Activated CD4-positive, alpha-beta T cell treated with anti-CD3 and anti-CD28 coated beads, Interleukin-2, amount 50 U/mL, for 4 hours (primary cell): ENCODE measurements around the gene PEG3.
"Not testable (repeated sequence)": the region's sequence is repeated elsewhere in the genome, so short reads cannot be mapped to it uniquely, and the experiment has no call there.

Source experiments
- DNase-seq, 2 experiments: peaks; one replicate each; pipeline ENCODE4 v3.0.0-alpha.2; 2020

The PEG3 gene

GRCh38 chr19:56840451-56841192 is at the start of gene PEG3, which contains the start of gene ZIM2:
PEG3 (minus strand) TSS chr19:56840726; CDS start chr19:56824655, 16,071 bp downstream.
ZIM2 (minus strand) TSS chr19:56840726; CDS start chr19:56824277, 16,449 bp downstream.
- no peak for DNase-seq

DNA sequence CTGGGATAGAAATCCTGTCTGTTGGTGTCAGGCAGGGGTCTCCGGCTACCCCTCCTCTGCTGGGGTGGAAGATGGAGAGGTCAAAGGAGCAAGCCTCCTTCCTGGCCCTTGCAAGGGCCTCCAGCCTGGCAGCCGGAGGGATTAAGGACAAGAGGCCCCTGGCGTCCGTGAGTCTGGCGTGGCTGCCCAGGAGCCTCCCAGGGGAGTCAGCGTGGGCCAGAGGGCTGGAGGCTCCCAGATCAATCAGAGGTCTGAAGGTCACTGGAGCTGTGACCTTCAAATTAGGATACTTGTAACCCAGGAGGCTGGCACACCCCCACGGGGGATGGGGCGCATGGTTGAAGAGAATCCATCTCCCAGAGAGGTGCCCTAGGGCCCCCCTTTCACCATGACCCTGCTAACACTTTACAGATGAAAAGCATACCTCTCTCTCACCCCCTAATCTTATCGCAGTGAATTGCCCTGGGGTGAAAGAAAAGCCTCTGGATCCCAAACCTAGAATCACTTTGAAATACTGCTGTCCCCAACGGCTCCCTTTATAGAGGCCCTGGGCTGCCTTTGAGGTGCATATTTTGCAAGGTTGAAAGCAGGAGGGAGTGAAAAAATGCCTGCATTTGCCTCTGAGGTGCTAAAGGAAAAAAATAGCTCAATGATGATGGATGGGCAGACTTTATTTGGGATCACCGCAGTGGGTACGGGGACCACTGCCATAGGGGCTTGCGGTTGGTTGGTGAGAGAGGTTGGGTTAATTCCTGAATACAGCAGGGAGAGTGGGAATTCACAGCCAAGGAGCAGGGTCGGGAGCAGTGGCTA is 44.9 kb upstream of the PEG3 start:
- no peak for DNase-seq

GRCh38 chr19:56884441-56884840 is 43.9 kb upstream of the PEG3 start:
- DNase-seq: no peak

DNA sequence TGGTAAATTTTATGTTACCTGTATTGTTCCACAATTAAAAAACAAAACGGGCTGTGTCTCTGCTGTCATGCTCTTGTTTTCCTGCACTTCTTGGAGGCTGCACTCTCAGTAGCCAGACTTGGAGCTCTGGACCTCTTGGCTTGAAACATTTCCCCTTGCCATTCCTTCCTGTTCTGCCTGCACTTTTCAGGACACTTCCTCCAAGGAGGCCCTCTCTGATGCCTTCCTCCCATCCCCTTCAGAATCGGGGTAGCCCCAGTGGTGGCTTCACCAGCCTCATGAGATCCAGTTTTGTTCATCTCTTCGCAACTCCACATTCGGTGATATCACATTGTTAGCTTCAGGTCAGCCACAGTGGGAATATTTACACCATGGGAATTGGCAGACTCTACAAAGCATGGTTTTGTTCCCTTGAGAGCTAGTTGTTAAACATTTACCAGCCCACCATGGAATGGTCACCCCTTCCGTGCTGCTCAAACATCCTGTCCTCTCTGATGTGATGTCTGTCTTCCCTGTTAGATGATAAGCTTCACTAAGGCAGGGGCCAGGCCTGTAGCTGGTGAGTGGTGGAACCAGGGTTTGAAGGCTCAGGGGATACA is 40.2 kb upstream of the PEG3 start:
- DNase-seq: no peak

DNA sequence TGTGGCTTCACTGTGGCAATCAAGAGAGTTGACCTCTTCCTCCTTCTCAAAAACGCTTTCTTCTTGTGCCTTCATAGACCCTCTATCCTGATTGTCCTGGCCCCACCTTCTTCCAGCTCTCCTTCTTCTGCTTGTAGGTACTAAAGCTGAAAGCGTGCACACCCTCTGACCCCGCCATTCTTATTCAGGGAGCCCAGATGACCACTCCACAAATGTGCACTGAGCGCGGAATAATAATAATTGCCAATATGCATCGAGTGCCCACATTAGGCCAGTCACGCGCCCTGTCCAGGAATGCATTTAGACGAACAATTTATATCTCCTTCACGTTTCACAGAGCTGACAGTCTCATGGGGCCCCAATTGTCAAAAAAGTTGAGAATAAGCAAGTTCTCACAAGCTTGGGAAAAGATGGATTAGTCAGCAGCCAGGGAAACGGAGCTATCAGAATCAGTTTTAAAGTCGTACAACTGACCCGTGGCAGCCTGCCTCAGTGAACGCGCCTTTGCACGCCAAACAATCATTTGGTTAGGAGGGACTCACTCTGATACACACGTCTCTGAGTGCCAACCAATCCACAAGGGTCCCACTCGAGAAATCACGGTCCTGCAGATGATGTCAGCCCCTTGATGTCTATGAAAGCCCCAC is 36.7 kb upstream of the PEG3 start:
- DNase-seq: no peak

DNA sequence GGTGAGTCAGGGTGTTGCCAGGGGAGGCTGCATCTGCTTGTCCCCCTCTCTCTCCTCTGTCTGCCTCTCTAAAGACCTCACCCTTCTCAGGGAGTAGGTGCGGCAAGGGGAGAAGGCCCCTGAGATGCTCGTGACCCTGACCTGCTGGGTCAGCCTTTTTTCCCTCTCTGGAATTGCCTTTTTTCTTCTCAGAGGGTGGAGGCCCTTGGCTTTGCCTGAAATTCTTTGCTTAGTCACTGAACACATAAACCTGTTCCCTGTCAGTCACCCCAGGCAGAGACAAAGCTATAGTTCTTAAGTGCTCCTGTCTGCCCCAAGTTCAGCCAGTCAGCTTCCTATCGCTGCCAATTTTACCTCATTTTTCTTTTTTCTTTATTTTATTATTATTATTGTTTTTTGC is 35.2 kb upstream of the PEG3 start:
- DNase-seq: no peak

- DNase-seq: no peak
These were observed 34.0 kb upstream of the PEG3 start for GRCh38 chr19:56874530-56874929.

GRCh38 chr19:56873493-56873892 is 33.0 kb upstream of the PEG3 start:
- no peak for DNase-seq

- no peak for DNase-seq
These were observed 29.4 kb upstream of the PEG3 start for GRCh38 chr19:56869886-56870285.

GRCh38 chr19:56868446-56868845 is 27.9 kb upstream of the PEG3 start:
- no peak for DNase-seq

- DNase-seq: no peak
These were observed 26.0 kb upstream of the PEG3 start for GRCh38 chr19:56866538-56866937.

DNA sequence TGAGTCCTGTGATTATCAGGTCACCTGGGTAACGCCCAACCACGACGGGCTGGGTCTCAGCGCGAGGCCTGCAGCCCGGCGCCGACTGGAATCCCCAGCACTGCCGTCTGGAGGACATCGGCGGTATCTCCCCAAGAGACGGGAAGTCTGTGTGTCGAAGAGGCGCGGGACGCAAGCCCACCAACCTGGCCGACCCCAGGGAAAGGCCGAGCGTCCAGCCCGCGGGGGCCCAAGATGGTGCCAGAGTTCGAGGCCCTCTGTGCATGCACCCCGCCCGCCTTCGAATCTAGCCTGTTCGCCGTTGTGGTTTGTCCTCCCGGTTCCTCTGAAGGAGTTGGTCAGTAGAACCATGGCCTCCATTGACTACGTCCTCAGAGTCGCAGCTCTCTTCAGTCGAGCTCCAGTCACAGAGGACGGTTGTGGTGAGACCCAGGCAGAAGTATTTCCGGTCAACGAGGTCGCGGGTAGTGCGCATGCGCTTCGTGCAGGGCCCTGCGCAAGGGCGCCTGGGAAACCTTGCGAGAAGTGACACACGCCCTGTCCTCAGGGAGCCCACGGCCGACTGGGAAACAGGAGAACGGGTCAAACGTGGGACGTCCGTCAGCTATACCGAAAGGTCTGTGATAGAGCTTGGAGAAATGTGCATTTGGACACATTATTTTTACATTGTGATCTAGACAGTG is 24.1 kb upstream of the PEG3 start:
- no peak for DNase-seq

- no peak for DNase-seq
These were observed 22.2 kb upstream of the PEG3 start for GRCh38 chr19:56862741-56863140.

DNA sequence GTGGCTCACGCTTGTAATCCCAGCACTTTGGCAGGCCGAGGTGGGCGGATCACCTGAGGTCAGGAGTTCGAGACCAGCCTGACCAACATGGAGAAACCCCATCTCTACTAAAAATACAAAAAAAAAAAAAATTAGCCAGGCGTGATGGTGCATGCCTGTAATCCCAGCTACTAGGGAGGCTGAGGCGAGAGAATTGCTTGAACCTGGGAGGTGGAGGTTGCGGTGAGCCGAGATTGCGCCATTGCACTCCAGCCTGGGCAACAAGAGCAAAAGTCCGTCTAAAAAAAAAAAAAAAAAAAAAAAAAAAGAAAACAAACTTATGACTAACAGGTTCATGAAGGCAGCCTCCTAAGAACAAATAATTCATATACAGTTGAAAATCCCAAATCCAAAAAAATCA is 19.9 kb upstream of the PEG3 start:
- DNase-seq: not testable (repeated sequence)

DNA sequence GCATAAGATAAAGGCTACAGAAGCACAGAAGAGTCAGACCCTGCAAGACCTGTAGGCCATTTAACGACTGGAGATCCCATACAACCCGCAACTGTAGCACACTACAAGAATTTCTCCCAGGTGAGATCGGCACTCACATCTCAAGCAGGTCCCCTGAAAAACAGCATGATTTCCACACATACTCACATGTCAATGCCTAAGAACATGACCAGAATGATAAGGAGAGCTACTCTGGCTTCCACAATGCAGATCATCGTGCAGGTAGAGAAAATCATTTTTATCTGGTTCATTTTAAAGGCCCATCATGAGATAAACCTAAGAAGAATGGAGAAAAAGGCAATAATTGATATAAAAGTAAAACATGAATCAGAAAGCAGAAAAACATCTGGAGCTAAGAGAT is 17.5 kb upstream of the PEG3 start:
- no peak for DNase-seq

DNA sequence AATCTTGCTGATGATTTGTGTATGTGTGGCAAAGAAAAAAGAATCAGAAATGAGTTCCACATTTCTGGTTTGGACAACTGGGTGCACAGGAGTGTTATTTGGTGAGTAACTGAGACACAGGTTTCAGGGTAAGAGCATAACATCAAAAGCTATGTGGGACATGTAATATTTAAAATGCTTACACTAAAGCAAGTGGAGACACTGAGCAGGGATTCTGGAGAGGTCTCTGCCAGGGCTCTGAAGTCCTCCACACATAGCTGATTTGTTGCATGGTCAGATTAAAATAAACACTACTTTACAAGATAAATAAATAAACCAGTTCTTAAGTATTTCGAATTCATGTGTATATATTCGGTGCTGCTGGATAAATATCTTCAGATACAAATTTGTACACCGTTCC is 16.3 kb upstream of the PEG3 start:
- no peak for DNase-seq

GRCh38 chr19:56852361-56852760 is 11.8 kb upstream of the PEG3 start:
- DNase-seq: not testable (repeated sequence)

DNA sequence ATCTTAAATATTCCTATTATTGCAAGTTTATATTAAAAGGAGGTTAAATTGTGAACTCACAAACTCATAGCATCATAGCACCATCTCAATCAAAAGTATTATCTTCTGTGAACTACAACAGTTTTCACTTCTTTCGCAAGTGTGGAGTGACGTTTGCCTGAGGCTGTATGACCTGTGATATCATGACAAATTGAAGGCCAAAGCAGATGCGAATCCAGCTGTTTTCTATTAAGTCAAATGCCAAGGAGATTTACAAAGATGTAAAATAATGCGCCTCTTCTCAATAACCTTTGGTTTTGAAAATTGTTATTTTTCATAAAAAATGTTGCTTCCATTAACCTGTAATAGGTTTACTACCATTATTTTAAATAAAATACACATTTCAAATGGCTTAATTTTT is 7.6 kb upstream of the PEG3 start:
- DNase-seq: no peak

- DNase-seq: no peak
These were observed 1.9 kb upstream of the PEG3 start for GRCh38 chr19:56842412-56842811.

GRCh38 chr19:56841193-56841543 is 642 bp upstream of the PEG3 start:
- DNase-seq: no peak

- no peak for DNase-seq
These were observed 675 bp downstream of the PEG3 start for GRCh38 chr19:56839652-56840450.
